ENCODE data around the gene GPC5. TPM values are rescaled to one million over a fixed set of nuclear protein-coding genes. Genes with fewer than 3 reads are reported as not detected.
"Not testable (repeated sequence)": the region's sequence is repeated elsewhere in the genome, so short reads cannot be mapped to it uniquely, and the experiment has no call there.

Gene GPC5
- total and polyA plus RNA-seq, 2 donors: 0.25 to 0.28 TPM

DNA sequence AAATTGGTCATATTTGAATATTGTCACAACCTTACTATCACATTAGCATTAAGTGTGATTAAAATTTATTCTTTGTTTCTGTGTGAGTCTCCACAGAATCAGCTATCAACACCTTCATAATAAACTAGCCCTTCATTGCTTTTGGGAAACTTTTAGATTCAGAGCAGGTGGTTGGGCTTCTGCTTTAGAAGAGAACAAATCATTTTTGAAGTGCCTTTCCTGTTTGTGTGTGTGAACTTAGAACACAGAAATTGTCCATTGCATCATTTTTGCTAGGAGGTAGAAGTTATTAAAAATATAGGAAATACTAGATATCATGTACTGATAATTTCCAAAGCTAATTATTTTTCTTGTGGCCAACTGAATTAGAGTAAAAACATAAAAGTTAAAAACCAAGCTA is 500.6 kb downstream of the GPC5 start:
- not testable (repeated sequence) for H3K27me3 ChIP-seq (ENCODE audit: control insufficient read depth in 2 of 2, insufficient read depth in 1 of 2, low read length in 1 of 2); H3K27ac ChIP-seq (ENCODE audit: low read depth in 1 of 2, low read length in 1 of 2); H3K36me3 ChIP-seq (ENCODE audit: control insufficient read depth in 2 of 2, insufficient read depth in 2 of 2, low read length in 1 of 2)

GRCh38 chr13:91902291-91902690 is 503.9 kb downstream of the GPC5 start:
- DNase-seq (ENCODE audit: low read depth in 6 of 9, low spot score in 9 of 9): no peak
- no peak overlapping the region for H3K4me3 ChIP-seq (ENCODE audit: low read length in 2 of 2)
- no peaks in the 10 kb centered on the region for H3K27me3 ChIP-seq (ENCODE audit: control insufficient read depth in 2 of 2, insufficient read depth in 1 of 2, low read length in 1 of 2)
- no peak overlapping the region for H3K27ac ChIP-seq (ENCODE audit: low read depth in 1 of 2, low read length in 1 of 2)
- H3K36me3 ChIP-seq (ENCODE audit: control insufficient read depth in 2 of 2, insufficient read depth in 2 of 2, low read length in 1 of 2): no peaks in the 10 kb centered on the region
- H3K9me3 ChIP-seq (ENCODE audit: control insufficient read depth in 2 of 2, insufficient read depth in 1 of 2, low read length in 1 of 2): no peaks in the 10 kb centered on the region
- no peaks in the 10 kb centered on the region for H3K4me1 ChIP-seq (ENCODE audit: control insufficient read depth in 2 of 2, insufficient read depth in 2 of 2, low read length in 2 of 2)

More for the DNA sequence above, 500.6 kb downstream of the GPC5 start:
- H3K9me3 ChIP-seq (ENCODE audit: control insufficient read depth in 2 of 2, insufficient read depth in 1 of 2, low read length in 1 of 2); DNase-seq (ENCODE audit: low read depth in 6 of 9, low spot score in 9 of 9); H3K4me3 ChIP-seq (ENCODE audit: low read length in 2 of 2); H3K4me1 ChIP-seq (ENCODE audit: control insufficient read depth in 2 of 2, insufficient read depth in 2 of 2, low read length in 2 of 2): not testable (repeated sequence)

GRCh38 chr13:91904005-91904404 is 505.6 kb downstream of the GPC5 start:
- no peaks in the 10 kb centered on the region for H3K9me3 ChIP-seq (ENCODE audit: control insufficient read depth in 2 of 2, insufficient read depth in 1 of 2, low read length in 1 of 2)
- no peak overlapping the region for H3K27ac ChIP-seq (ENCODE audit: low read depth in 1 of 2, low read length in 1 of 2)
- no peaks in the 10 kb centered on the region for H3K36me3 ChIP-seq (ENCODE audit: control insufficient read depth in 2 of 2, insufficient read depth in 2 of 2, low read length in 1 of 2)
- H3K27me3 ChIP-seq (ENCODE audit: control insufficient read depth in 2 of 2, insufficient read depth in 1 of 2, low read length in 1 of 2): no peaks in the 10 kb centered on the region
- H3K4me1 ChIP-seq (ENCODE audit: control insufficient read depth in 2 of 2, insufficient read depth in 2 of 2, low read length in 2 of 2): no peaks in the 10 kb centered on the region
- 0% methylated on average over 1 of the region's 1 CpG for WGBS
- no peak overlapping the region for H3K4me3 ChIP-seq (ENCODE audit: low read length in 2 of 2)
- DNase-seq (ENCODE audit: low read depth in 6 of 9, low spot score in 9 of 9): no peak

- Histone ChIP-seq H3K9me3 (ENCODE audit: control insufficient read depth in 2 of 2, insufficient read depth in 1 of 2, low read length in 1 of 2) (no peaks in the 10 kb centered on the region), H3K36me3 (ENCODE audit: control insufficient read depth in 2 of 2, insufficient read depth in 2 of 2, low read length in 1 of 2) (no peaks in the 10 kb centered on the region), H3K4me1 (ENCODE audit: control insufficient read depth in 2 of 2, insufficient read depth in 2 of 2, low read length in 2 of 2) (no peaks in the 10 kb centered on the region), H3K4me3 (ENCODE audit: low read length in 2 of 2) (no peak overlapping the region), H3K27me3 (ENCODE audit: control insufficient read depth in 2 of 2, insufficient read depth in 1 of 2, low read length in 1 of 2) (no peaks in the 10 kb centered on the region), H3K27ac (ENCODE audit: low read depth in 1 of 2, low read length in 1 of 2) (no peak overlapping the region)
- DNase-seq (ENCODE audit: low read depth in 6 of 9, low spot score in 9 of 9): no peak
- whole genome bisulfite sequencing: 86% methylated on average over 1 of the region's 1 CpG
Observed at GRCh38 chr13:91904597-91904996, 506.2 kb downstream of the GPC5 start.

DNA sequence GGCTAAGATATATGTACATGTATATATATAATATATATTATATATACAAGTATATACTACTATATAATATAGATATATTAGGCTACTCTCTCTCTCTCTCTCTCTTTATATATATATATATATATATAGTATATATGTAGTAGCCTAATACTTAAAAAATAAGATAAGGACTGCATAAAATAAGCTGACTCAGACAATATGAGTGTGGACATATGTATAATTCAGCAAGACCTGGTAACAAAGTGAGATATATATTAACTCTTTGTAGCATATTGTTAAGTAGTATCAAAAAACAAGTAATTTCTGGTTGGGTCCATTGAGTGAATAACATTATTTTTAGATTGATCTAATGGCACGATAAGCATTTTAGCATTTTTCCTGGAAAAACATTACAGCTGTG is 509.0 kb downstream of the GPC5 start:
- Histone ChIP-seq H3K27me3 (ENCODE audit: control insufficient read depth in 2 of 2, insufficient read depth in 1 of 2, low read length in 1 of 2) (no peaks in the 10 kb centered on the region), H3K4me3 (ENCODE audit: low read length in 2 of 2) (no peak overlapping the region), H3K36me3 (ENCODE audit: control insufficient read depth in 2 of 2, insufficient read depth in 2 of 2, low read length in 1 of 2) (no peaks in the 10 kb centered on the region), H3K27ac (ENCODE audit: low read depth in 1 of 2, low read length in 1 of 2) (no peak overlapping the region), H3K9me3 (ENCODE audit: control insufficient read depth in 2 of 2, insufficient read depth in 1 of 2, low read length in 1 of 2) (no peaks in the 10 kb centered on the region), H3K4me1 (ENCODE audit: control insufficient read depth in 2 of 2, insufficient read depth in 2 of 2, low read length in 2 of 2) (no peaks in the 10 kb centered on the region)
- DNase-seq (ENCODE audit: low read depth in 6 of 9, low spot score in 9 of 9): no peak
- WGBS: 90% methylated on average over 1 of the region's 1 CpG

DNA sequence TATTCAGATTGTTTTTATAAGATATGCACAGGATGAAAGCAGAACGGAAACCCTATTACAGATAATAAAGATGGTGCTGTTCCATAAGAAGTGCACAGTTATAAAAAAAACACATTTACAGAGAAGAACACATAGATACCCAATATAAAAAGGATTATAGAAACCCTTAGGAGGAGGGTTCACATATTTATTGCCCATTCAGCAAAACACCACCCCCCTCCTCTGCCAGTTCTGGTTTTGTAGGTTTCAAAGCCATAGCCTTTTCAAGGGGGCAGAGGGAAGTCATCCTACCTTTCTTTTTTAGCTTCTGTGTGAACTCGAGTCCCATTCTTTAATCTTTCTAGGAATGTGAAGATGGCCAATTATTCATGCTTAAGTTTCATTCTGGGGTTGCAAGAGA is 511.2 kb downstream of the GPC5 start:
- Histone ChIP-seq H3K36me3 (ENCODE audit: control insufficient read depth in 2 of 2, insufficient read depth in 2 of 2, low read length in 1 of 2) (no peaks in the 10 kb centered on the region), H3K27ac (ENCODE audit: low read depth in 1 of 2, low read length in 1 of 2) (no peak overlapping the region), H3K4me1 (ENCODE audit: control insufficient read depth in 2 of 2, insufficient read depth in 2 of 2, low read length in 2 of 2) (no peaks in the 10 kb centered on the region), H3K9me3 (ENCODE audit: control insufficient read depth in 2 of 2, insufficient read depth in 1 of 2, low read length in 1 of 2) (no peaks in the 10 kb centered on the region), H3K4me3 (ENCODE audit: low read length in 2 of 2) (no peak overlapping the region), H3K27me3 (ENCODE audit: control insufficient read depth in 2 of 2, insufficient read depth in 1 of 2, low read length in 1 of 2) (no peaks in the 10 kb centered on the region)
- WGBS: 91% methylated on average over 2 of the region's 2 CpGs
- no peak for DNase-seq (ENCODE audit: low read depth in 6 of 9, low spot score in 9 of 9)

DNA sequence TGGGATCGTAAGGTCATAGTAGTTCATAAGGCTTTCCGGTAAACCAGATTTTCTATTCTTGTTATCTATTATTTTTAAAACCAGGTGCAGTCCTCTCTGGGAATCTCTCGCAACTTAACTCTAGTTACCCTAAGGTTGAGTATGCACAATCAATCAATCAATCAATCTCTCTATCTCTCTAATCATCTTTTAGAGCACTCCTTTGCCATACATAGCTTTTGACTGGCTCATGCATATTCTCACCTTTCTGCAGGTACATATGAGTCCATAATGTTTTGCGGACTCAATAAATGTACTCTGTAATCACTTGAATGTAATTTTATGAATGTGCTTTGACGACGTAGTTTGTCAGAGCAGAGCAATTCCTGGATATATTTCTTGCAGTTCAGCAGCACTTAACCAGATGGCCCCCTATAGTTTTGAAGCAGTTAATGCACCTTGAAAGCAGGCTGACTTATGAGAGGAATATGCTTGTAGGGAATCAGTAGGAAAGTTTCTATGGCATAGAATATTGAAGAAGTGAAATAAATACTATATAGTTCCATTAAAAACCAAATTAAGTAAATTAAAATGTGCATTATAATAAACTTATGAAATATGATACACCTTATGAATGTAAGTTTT is 524.7 kb downstream of the GPC5 start:
- no peak for DNase-seq (ENCODE audit: low read depth in 6 of 9, low spot score in 9 of 9)
- no peak overlapping the region for H3K27ac ChIP-seq (ENCODE audit: low read depth in 1 of 2, low read length in 1 of 2)
- WGBS: 91% methylated on average over 6 of the region's 6 CpGs
- H3K9me3 ChIP-seq (ENCODE audit: control insufficient read depth in 2 of 2, insufficient read depth in 1 of 2, low read length in 1 of 2): no peaks in the 10 kb centered on the region
- no peak overlapping the region for H3K4me3 ChIP-seq (ENCODE audit: low read length in 2 of 2)
- H3K4me1 ChIP-seq (ENCODE audit: control insufficient read depth in 2 of 2, insufficient read depth in 2 of 2, low read length in 2 of 2): no peaks in the 10 kb centered on the region
- no peaks in the 10 kb centered on the region for H3K36me3 ChIP-seq (ENCODE audit: control insufficient read depth in 2 of 2, insufficient read depth in 2 of 2, low read length in 1 of 2)
- H3K27me3 ChIP-seq (ENCODE audit: control insufficient read depth in 2 of 2, insufficient read depth in 1 of 2, low read length in 1 of 2): no peaks in the 10 kb centered on the region

GRCh38 chr13:91930687-91931086 is 532.3 kb downstream of the GPC5 start:
- no peaks in the 10 kb centered on the region for H3K4me1 ChIP-seq (ENCODE audit: control insufficient read depth in 2 of 2, insufficient read depth in 2 of 2, low read length in 2 of 2)
- no peak overlapping the region for H3K4me3 ChIP-seq (ENCODE audit: low read length in 2 of 2)
- WGBS: 79% methylated on average over 1 of the region's 1 CpG
- H3K27me3 ChIP-seq (ENCODE audit: control insufficient read depth in 2 of 2, insufficient read depth in 1 of 2, low read length in 1 of 2): no peaks in the 10 kb centered on the region
- H3K9me3 ChIP-seq (ENCODE audit: control insufficient read depth in 2 of 2, insufficient read depth in 1 of 2, low read length in 1 of 2): no peaks in the 10 kb centered on the region
- H3K36me3 ChIP-seq (ENCODE audit: control insufficient read depth in 2 of 2, insufficient read depth in 2 of 2, low read length in 1 of 2): no peaks in the 10 kb centered on the region
- no peak overlapping the region for H3K27ac ChIP-seq (ENCODE audit: low read depth in 1 of 2, low read length in 1 of 2)
- DNase-seq (ENCODE audit: low read depth in 6 of 9, low spot score in 9 of 9): no peak

DNA sequence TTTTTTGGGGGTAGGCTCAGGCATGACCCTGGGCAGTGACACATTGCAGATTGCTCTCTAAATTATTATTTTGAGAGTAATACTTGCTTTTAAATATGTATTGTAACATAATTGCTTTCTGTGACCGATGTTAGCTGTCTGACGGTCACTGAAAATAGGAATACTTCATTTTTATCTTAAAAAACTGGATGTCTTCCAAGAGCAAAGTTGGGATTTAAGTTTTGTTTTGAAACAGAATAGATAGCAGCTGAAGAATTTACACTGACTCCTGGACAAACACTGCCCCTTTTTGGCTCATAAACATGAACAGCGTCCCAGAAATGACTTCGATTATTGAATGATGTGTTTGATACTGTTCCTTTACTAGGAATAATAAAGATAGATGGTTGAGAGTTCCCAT is 535.9 kb downstream of the GPC5 start:
- Histone ChIP-seq H3K36me3 (ENCODE audit: control insufficient read depth in 2 of 2, insufficient read depth in 2 of 2, low read length in 1 of 2) (no peaks in the 10 kb centered on the region), H3K4me1 (ENCODE audit: control insufficient read depth in 2 of 2, insufficient read depth in 2 of 2, low read length in 2 of 2) (no peaks in the 10 kb centered on the region), H3K9me3 (ENCODE audit: control insufficient read depth in 2 of 2, insufficient read depth in 1 of 2, low read length in 1 of 2) (no peaks in the 10 kb centered on the region), H3K4me3 (ENCODE audit: low read length in 2 of 2) (no peak overlapping the region), H3K27me3 (ENCODE audit: control insufficient read depth in 2 of 2, insufficient read depth in 1 of 2, low read length in 1 of 2) (no peaks in the 10 kb centered on the region), H3K27ac (ENCODE audit: low read depth in 1 of 2, low read length in 1 of 2) (no peak overlapping the region)
- WGBS: 95% methylated on average over 4 of the region's 4 CpGs
- DNase-seq (ENCODE audit: low read depth in 6 of 9, low spot score in 9 of 9): no peak

Measured in thymus (tissue), 11 donors.